CD14-positive monocyte (primary cell): ENCODE data around the gene CMTR2. TPM values are rescaled to one million over a fixed set of nuclear protein-coding genes. Genes with fewer than 3 reads are reported as not detected.
A peak's percentile ranks its signal among the peaks of the same experiment; 100 is the strongest.

ENCODE experiments used
- DNase-seq, 3 donors: peaks; one replicate each; pipeline ENCODE4 v3.0.0-alpha.2; 2011 to 2022
- H2AFZ ChIP-seq: 2 replicates; pipeline ENCODE4 v1.6.0; 2012; ENCODE audit warnings: mild to moderate bottlenecking, low read depth, low read length, inconsistent platforms; ENCODE audit not compliant: insufficient read depth, poor library complexity, severe bottlenecking
- H3K27ac ChIP-seq, 2 donors: 1 replicate in 1 of 2; 2 replicates in 1 of 2; pipeline ENCODE4 v1.5.1; 2012 to 2013; ENCODE audit warnings: low read length in 2 of 2, control low read depth in 1 of 2, inconsistent platforms in 1 of 2, low read depth in 1 of 2, mild to moderate bottlenecking in 1 of 2
- H3K27me3 ChIP-seq, 2 donors: one replicate each; pipeline versions ENCODE4 v1.6.0 to v1.6.1; 2011 to 2013; ENCODE audit warnings: low read length in 2 of 2; ENCODE audit not compliant: control insufficient read depth in 2 of 2, insufficient read depth in 2 of 2
- H3K36me3 ChIP-seq, 2 donors: replicated peaks in 1 of 2; 1 replicate in 1 of 2; 2 replicates in 1 of 2; pipeline versions ENCODE4 v1.5.1 to v1.6.1; 2012 to 2013; ENCODE audit warnings: low read length in 2 of 2, control low read depth in 1 of 2, inconsistent platforms in 1 of 2, mild to moderate bottlenecking in 1 of 2; ENCODE audit not compliant: insufficient read depth in 2 of 2, control insufficient read depth in 1 of 2
- H3K4me1 ChIP-seq, 2 donors: 1 replicate in 1 of 2; 2 replicates in 1 of 2; pipeline versions ENCODE4 v1.5.1 to v1.6.1; 2012 to 2013; ENCODE audit warnings: low read length in 2 of 2, control low read depth in 1 of 2, inconsistent platforms in 1 of 2, mild to moderate bottlenecking in 1 of 2, moderate library complexity in 1 of 2; ENCODE audit not compliant: insufficient read depth in 2 of 2, control insufficient read depth in 1 of 2
- H3K4me2 ChIP-seq: replicated peaks from 2 replicates; pipeline ENCODE3; 2012; ENCODE audit warnings: low read length, moderate library complexity, mild to moderate bottlenecking; ENCODE audit not compliant: poor library complexity, severe bottlenecking; ENCODE audit errors: extremely low read depth
- H3K4me3 ChIP-seq, 3 experiments: fragments of 200-600 bp in 1 of 3; sonication (generic) in 1 of 3; replicated peaks in 1 of 3; 1 replicate in 2 of 3; 2 replicates in 1 of 3; pipeline ENCODE4 v1.5.1; 2011 to 2013; ENCODE audit warnings: low read length in 3 of 3, mild to moderate bottlenecking in 3 of 3, control low read depth in 2 of 3, low read depth in 2 of 3, inconsistent platforms in 1 of 3, moderate library complexity in 1 of 3
- H3K79me2 ChIP-seq: 2 replicates; pipeline ENCODE4 v1.6.0; 2012; ENCODE audit warnings: mild to moderate bottlenecking, control low read depth, inconsistent platforms, low read length, moderate library complexity; ENCODE audit not compliant: insufficient read depth
- H3K9ac ChIP-seq: 2 replicates; pipeline ENCODE4 v1.6.0; 2017; ENCODE audit warnings: low read length, mild to moderate bottlenecking; ENCODE audit not compliant: insufficient read depth, poor library complexity, severe bottlenecking
- H3K9me3 ChIP-seq, 2 donors: replicated peaks in 1 of 2; 1 replicate in 1 of 2; 2 replicates in 1 of 2; pipeline versions ENCODE4 v1.5.1 to v1.6.1; 2012 to 2013; ENCODE audit warnings: low read length in 2 of 2, control low read depth in 1 of 2; ENCODE audit not compliant: control insufficient read depth in 1 of 2, insufficient read depth in 1 of 2
- H4K20me1 ChIP-seq: 2 replicates; pipeline ENCODE4 v1.6.0; 2012; ENCODE audit warnings: mild to moderate bottlenecking, low read length, control low read depth, moderate library complexity; ENCODE audit not compliant: insufficient read depth
- H3K27ac Mint-ChIP-seq, 7 donors: one replicate each; pipeline ENCODE4 v1.8.0; 2020; ENCODE audit warnings: mild to moderate bottlenecking in 7 of 7, mixed read lengths in 7 of 7, moderate library complexity in 6 of 7, inconsistent platforms in 2 of 7
- H3K27me3 Mint-ChIP-seq, 3 donors: one replicate each; pipeline ENCODE4 v1.8.0; 2021 to 2022; ENCODE audit warnings: low read depth in 3 of 3, mild to moderate bottlenecking in 3 of 3, mixed read lengths in 3 of 3, moderate library complexity in 3 of 3, inconsistent platforms in 1 of 3
- H3K36me3 Mint-ChIP-seq, 2 donors: one replicate each; pipeline ENCODE4 v1.8.0; 2020; ENCODE audit warnings: mixed read lengths in 2 of 2, inconsistent platforms in 1 of 2, mild to moderate bottlenecking in 1 of 2
- H3K4me1 Mint-ChIP-seq: one replicate; pipeline ENCODE4 v1.8.0; 2020; ENCODE audit warnings: mild to moderate bottlenecking, mixed read lengths
- H3K4me3 Mint-ChIP-seq, 2 donors: one replicate each; pipeline ENCODE4 v1.8.0; 2020; ENCODE audit warnings: mild to moderate bottlenecking in 2 of 2, mixed read lengths in 2 of 2, moderate library complexity in 1 of 2
- H3K9me3 Mint-ChIP-seq, 7 donors: one replicate each; pipeline ENCODE4 v1.8.0; 2020 to 2022; ENCODE audit warnings: mixed read lengths in 7 of 7, mild to moderate bottlenecking in 6 of 7, moderate library complexity in 6 of 7, inconsistent platforms in 2 of 7
- CTCF ChIP-seq: fragments of 200-600 bp; IDR thresholded peaks from one replicate; pipeline ENCODE4 v1.8.0; 2022; ENCODE audit warnings: antibody characterized with exemption, mild to moderate bottlenecking
- WGBS: methylation state at CpG from one replicate; pipeline ENCODE4 v1.1.5; 2013; ENCODE audit warnings: missing lambda C conversion rate; ENCODE audit not compliant: insufficient coverage; 5-methylcytosine and 5-hydroxymethylcytosine counted together
- intact Hi-C, 2 donors: fragments of 100-400 bp; cut with micrococcal nuclease; formaldehyde crosslinking; loops; one replicate each; pipeline versions ENCODE4 v1.15.0 to v1.15.1; 2023
- polyA plus RNA-seq, 3 donors: library from polyadenylated mRNA; depleted of rRNA in 1 of 3; unstranded in 2 of 3; stranded (reverse) in 1 of 3; fragments of 300-500 nt in 2 of 3; fragments of >200 nt in 1 of 3; fragmentation: Illumina TruSeq in 2 of 3; gene quantifications; 1 replicate in 2 of 3; 2 replicates in 1 of 3; pipeline ENCODE4 v1.2.3, GENCODE V29; 2012 to 2021

CMTR2 gene
- polyA plus RNA-seq, 3 donors: 4.3 to 12.7 (median 11.5) TPM

- H2AFZ ChIP-seq: no peak overlapping the region
- H3K9me3 ChIP-seq: no peaks in the 10 kb centered on the region
- no peak overlapping the region for H3K4me3 ChIP-seq
- peaks cover 46 to 47% of the 10 kb centered on the region in 2 donors for H3K36me3 Mint-ChIP-seq
- TF ChIP-seq CTCF: no peak
- no peak overlapping the region for H3K4me3 Mint-ChIP-seq
- intact Hi-C loops: loop anchor here in 1 of 2 donors (10.0 kb wide), 1 partner anchor 479 kb away; the partner anchor contains the start of gene VAC14
- no peak for DNase-seq
- no peaks in the 10 kb centered on the region for H3K27me3 Mint-ChIP-seq
- H3K4me1 ChIP-seq: peaks cover 6 to 8% of the 10 kb centered on the region in 2 donors
- H3K27me3 ChIP-seq: no peaks in the 10 kb centered on the region
- H3K4me2 ChIP-seq: no peak overlapping the region
- H3K79me2 ChIP-seq: peaks cover 10% of the 10 kb centered on the region
- H3K27ac ChIP-seq: no peak overlapping the region
- no peak overlapping the region for H3K9ac ChIP-seq
- H3K36me3 ChIP-seq: peaks cover 31 to 42% of the 10 kb centered on the region in 2 donors
- H3K4me1 Mint-ChIP-seq: peaks cover 17% of the 10 kb centered on the region
- no CpG with 5 or more reads among the region's 2 CpGs for WGBS
- H3K27ac Mint-ChIP-seq: peak overlapping the region in 2 of 7 donors; percentile 4 to 6
- peaks cover 18% of the 10 kb centered on the region for H4K20me1 ChIP-seq
- H3K9me3 Mint-ChIP-seq: peaks cover 0 to 1% (median 0%) of the 10 kb centered on the region in 7 donors
These were observed 5.6 kb downstream of the CMTR2 start for GRCh38 chr16:71283612-71284011.

- H3K27me3 Mint-ChIP-seq: no peaks in the 10 kb centered on the region
- peaks cover 31 to 42% of the 10 kb centered on the region in 2 donors for H3K36me3 ChIP-seq
- peaks cover 18% of the 10 kb centered on the region for H4K20me1 ChIP-seq
- peaks cover 0 to 1% (median 0%) of the 10 kb centered on the region in 7 donors for H3K9me3 Mint-ChIP-seq
- intact Hi-C loops: loop anchor here in 1 of 2 donors (10.0 kb wide), 1 partner anchor 478 kb away; the partner anchor contains the start of gene VAC14
- H2AFZ ChIP-seq: no peak overlapping the region
- WGBS: no CpG with 5 or more reads among the region's 3 CpGs
- no peaks in the 10 kb centered on the region for H3K27me3 ChIP-seq
- no peaks in the 10 kb centered on the region for H3K9me3 ChIP-seq
- no peak for DNase-seq
- H3K4me2 ChIP-seq: no peak overlapping the region
- H3K4me1 ChIP-seq: peaks cover 0 to under 1% of the 10 kb centered on the region in 2 donors
- H3K4me1 Mint-ChIP-seq: peaks cover 10% of the 10 kb centered on the region
- H3K27ac ChIP-seq: no peak overlapping the region
- no peak overlapping the region for H3K4me3 ChIP-seq
- no peak for TF ChIP-seq CTCF
- H3K4me3 Mint-ChIP-seq: no peak overlapping the region
- peaks cover 4% of the 10 kb centered on the region for H3K79me2 ChIP-seq
- H3K36me3 Mint-ChIP-seq: peaks cover 42 to 45% of the 10 kb centered on the region in 2 donors
- no peak overlapping the region for H3K27ac Mint-ChIP-seq
- H3K9ac ChIP-seq: no peak overlapping the region
These were observed 6.3 kb downstream of the CMTR2 start for GRCh38 chr16:71282943-71283342.
